Measurements from ENCODE around the gene KPNB1.

The KPNB1 gene

GRCh38 chr17:47638903-47639302, 10.8 kb upstream of the KPNB1 start:
- DNase-seq: no peak

GRCh38 chr17:47640076-47640475, 9.6 kb upstream of the KPNB1 start:
- DNase-seq: no peak

- DNase-seq: no peak
These were observed 8.5 kb upstream of the KPNB1 start for GRCh38 chr17:47641202-47641601.

- DNase-seq: no peak
These were observed 6.6 kb upstream of the KPNB1 start for GRCh38 chr17:47643116-47643515.

GRCh38 chr17:47644324-47644723, 5.4 kb upstream of the KPNB1 start:
- no peak for DNase-seq

GRCh38 chr17:47649972-47650524, 329 bp downstream of the KPNB1 start:
- DNase-seq: no peak

- peak; percentile 89 for DNase-seq
These were observed 1.1 kb downstream of the KPNB1 start for GRCh38 chr17:47650525-47651522.

- no peak for DNase-seq
These were observed 2.0 kb downstream of the KPNB1 start for GRCh38 chr17:47651704-47652103.

- no peak for DNase-seq
These were observed 2.9 kb downstream of the KPNB1 start for GRCh38 chr17:47652570-47652969.

GRCh38 chr17:47653442-47653841, 3.7 kb downstream of the KPNB1 start:
- DNase-seq: no peak

GRCh38 chr17:47654991-47655390, 5.3 kb downstream of the KPNB1 start:
- DNase-seq: no peak

- DNase-seq: no peak
These were observed 10.4 kb downstream of the KPNB1 start for GRCh38 chr17:47660064-47660492.

- peak; percentile 37 for DNase-seq
These were observed 14.3 kb downstream of the KPNB1 start for GRCh38 chr17:47663912-47664623.

GRCh38 chr17:47664624-47664941, 14.9 kb downstream of the KPNB1 start:
- DNase-seq: no peak

GRCh38 chr17:47665655-47666054, 15.9 kb downstream of the KPNB1 start:
- DNase-seq: no peak

GRCh38 chr17:47669081-47669480, 19.4 kb downstream of the KPNB1 start:
- no peak for DNase-seq

GRCh38 chr17:47670064-47670463, 20.3 kb downstream of the KPNB1 start:
- DNase-seq: no peak

- DNase-seq: no peak
These were observed 24.8 kb downstream of the KPNB1 start for GRCh38 chr17:47674499-47674898.

- no peak for DNase-seq
These were observed 25.9 kb downstream of the KPNB1 start for GRCh38 chr17:47675380-47676198.

GRCh38 chr17:47676199-47676472, 26.4 kb downstream of the KPNB1 start:
- DNase-seq: no peak

GRCh38 chr17:47676510-47677165, 26.9 kb downstream of the KPNB1 start:
- no peak for DNase-seq

GRCh38 chr17:47678196-47678595, 28.5 kb downstream of the KPNB1 start:
- no peak for DNase-seq

GRCh38 chr17:47682138-47682537, 32.4 kb downstream of the KPNB1 start:
- no peak for DNase-seq

Data from activated CD4-positive, alpha-beta T cell treated with anti-CD3 and anti-CD28 coated beads for 1 hour (primary cell).